Naive thymus-derived CD4-positive, alpha-beta T cell (primary cell): Measurements from ENCODE around the gene LCN10. TPM values are rescaled to one million over a fixed set of nuclear protein-coding genes. Genes with fewer than 3 reads are reported as not detected.

Experiments
- ATAC-seq: fragments of 150-1000 bp; cut with Tn5 transposase; 2 replicates; pipeline ENCODE4 v1.10.0; 2021; ENCODE audit warnings: mild to moderate bottlenecking, moderate library complexity
- CTCF ChIA-PET: fragments of 350-600 bp; sonication (Branson Sonifier 250); formaldehyde crosslinking; loops from one replicate; lab custom pipeline; 2021; ENCODE audit warnings: antibody characterized with exemption; lab: Charles Lee
- POLR2A ChIA-PET: fragments of 350-600 bp; sonication (Branson Sonifier 250); formaldehyde crosslinking; loops from one replicate; lab custom pipeline; 2021; ENCODE audit warnings: antibody characterized with exemption, inconsistent platforms; lab: Charles Lee
- DNase-seq, 9 donors: peaks; one replicate each; pipeline versions ENCODE4 v3.0.0 to v3.0.0-alpha.2; 2020 to 2022; ENCODE audit warnings: mixed read lengths in 1 of 9
- H3K27ac ChIP-seq: one replicate; pipeline ENCODE4 v1.7.0; 2013; ENCODE audit warnings: mild to moderate bottlenecking, low read depth, low read length, moderate library complexity
- H3K27me3 ChIP-seq, 2 donors: one replicate each; pipeline ENCODE4 v1.7.0; 2013; ENCODE audit warnings: low read length in 2 of 2, mild to moderate bottlenecking in 2 of 2, moderate library complexity in 2 of 2; ENCODE audit not compliant: control insufficient read depth in 2 of 2, insufficient read depth in 2 of 2
- H3K36me3 ChIP-seq, 3 experiments: 1 replicate in 2 of 3; 2 replicates in 1 of 3; pipeline ENCODE4 v1.7.0; 2013; ENCODE audit warnings: low read length in 3 of 3, mild to moderate bottlenecking in 3 of 3, moderate library complexity in 1 of 3; ENCODE audit not compliant: insufficient read depth in 3 of 3, control insufficient read depth in 2 of 3
- H3K4me1 ChIP-seq, 2 donors: one replicate each; pipeline ENCODE4 v1.7.0; 2013; ENCODE audit warnings: low read length in 2 of 2, mild to moderate bottlenecking in 2 of 2, moderate library complexity in 1 of 2; ENCODE audit not compliant: control insufficient read depth in 2 of 2, insufficient read depth in 2 of 2
- H3K4me3 ChIP-seq: 2 replicates; pipeline ENCODE4 v1.7.0; 2013; ENCODE audit warnings: mild to moderate bottlenecking, low read length
- H3K9me3 ChIP-seq, 3 experiments: 1 replicate in 2 of 3; 2 replicates in 1 of 3; pipeline ENCODE4 v1.7.0; 2013; ENCODE audit warnings: low read length in 3 of 3; ENCODE audit not compliant: control insufficient read depth in 2 of 3
- H3K27ac Mint-ChIP-seq, 9 donors: one replicate each; pipeline ENCODE4 v1.8.0; 2020 to 2022; ENCODE audit warnings: mixed read lengths in 9 of 9, mild to moderate bottlenecking in 8 of 9, moderate library complexity in 5 of 9, inconsistent platforms in 2 of 9
- H3K27me3 Mint-ChIP-seq, 5 donors: one replicate each; pipeline ENCODE4 v1.8.0; 2021 to 2022; ENCODE audit warnings: mixed read lengths in 5 of 5, mild to moderate bottlenecking in 1 of 5
- H3K36me3 Mint-ChIP-seq, 5 donors: one replicate each; pipeline ENCODE4 v1.8.0; 2020 to 2022; ENCODE audit warnings: mixed read lengths in 5 of 5, mild to moderate bottlenecking in 3 of 5, inconsistent platforms in 1 of 5
- H3K4me1 Mint-ChIP-seq, 7 donors: one replicate each; pipeline ENCODE4 v1.8.0; 2020 to 2022; ENCODE audit warnings: mixed read lengths in 7 of 7, mild to moderate bottlenecking in 3 of 7, inconsistent platforms in 1 of 7
- H3K4me3 Mint-ChIP-seq, 10 donors: one replicate each; pipeline ENCODE4 v1.8.0; 2020 to 2022; ENCODE audit warnings: mild to moderate bottlenecking in 10 of 10, mixed read lengths in 10 of 10, moderate library complexity in 6 of 10, inconsistent platforms in 2 of 10
- H3K9me3 Mint-ChIP-seq, 11 donors: one replicate each; pipeline ENCODE4 v1.8.0; 2020 to 2022; ENCODE audit warnings: mixed read lengths in 11 of 11, mild to moderate bottlenecking in 4 of 11, inconsistent platforms in 1 of 11, moderate library complexity in 1 of 11
- intact Hi-C, 2 donors: fragments of 100-400 bp; cut with micrococcal nuclease; formaldehyde crosslinking; loops; one replicate each; pipeline ENCODE4 v1.15.1; 2023
- polyA plus RNA-seq, 2 donors: library from polyadenylated mRNA; unstranded; fragments of 300-500 nt; fragmentation: Illumina TruSeq; gene quantifications; one replicate each; pipeline ENCODE4 v1.2.3, GENCODE V29; 2021
- total RNA-seq, 6 experiments: library from RNA in 5 of 6; stranded (reverse) in 5 of 6; gene quantifications; 1 replicate in 5 of 6; 2 replicates in 1 of 6; pipeline ENCODE4 v1.2.3 and lab custom pipeline; 2021 to 2026

Gene LCN10
- total and polyA plus RNA-seq, 7 experiments from 2014 or later, result 0.34 to 3.2 (median 1.1) TPM; not detected in 1

DNA sequence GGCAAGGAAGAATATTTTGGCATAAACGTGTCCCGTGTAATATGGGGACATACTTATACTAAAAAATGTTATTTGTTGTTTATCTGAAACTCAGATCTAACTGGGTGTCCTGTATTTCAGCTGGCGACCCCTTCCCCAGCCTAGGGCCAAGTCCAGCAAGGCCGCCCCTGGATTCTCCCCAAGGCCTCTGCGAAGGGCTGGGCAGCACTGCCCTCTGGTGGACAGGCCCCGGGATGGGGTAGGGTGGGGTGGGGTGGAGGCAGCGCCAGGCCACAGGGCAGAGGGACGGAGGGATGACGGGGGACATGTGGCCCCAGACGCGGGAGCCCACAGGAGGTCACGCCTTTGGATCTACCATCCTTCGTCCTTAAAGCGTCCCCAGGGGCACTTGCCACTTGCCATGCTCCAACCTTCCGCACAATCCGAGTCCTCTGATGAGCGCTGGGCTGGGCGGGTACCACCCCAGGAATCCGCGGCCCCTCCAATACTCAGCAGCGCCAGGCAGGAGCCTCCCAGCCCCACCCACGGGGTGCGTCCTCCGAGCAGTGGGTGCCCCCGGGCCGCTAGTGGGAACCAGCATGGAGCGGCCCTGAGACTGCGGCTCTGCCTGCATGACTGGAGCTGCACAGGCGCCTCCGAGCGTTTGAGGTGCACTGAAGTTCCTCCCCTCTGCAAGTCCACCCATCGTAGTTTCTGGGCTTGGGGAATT, 48.4 kb downstream of the LCN10 start:
- peak in 1 of 9 donors; percentile 53 for DNase-seq
- no peaks in the 10 kb centered on the region for H3K4me1 ChIP-seq
- no peak overlapping the region for H3K4me3 ChIP-seq
- H3K27me3 Mint-ChIP-seq, result peaks cover 0 to 9% (median 5%) of the 10 kb centered on the region in 5 donors
- H3K27me3 ChIP-seq, result no peaks in the 10 kb centered on the region
- intact Hi-C loops, result loop anchor here in 1 of 2 donors (1.0 kb wide), 1 partner anchor 209 kb away; no protein-coding TSS in a partner anchor
- H3K36me3 ChIP-seq, result no peaks in the 10 kb centered on the region
- CTCF ChIA-PET, result no interaction called here
- no peak overlapping the region for H3K4me3 Mint-ChIP-seq
- peaks cover 0 to 8% (median 0%) of the 10 kb centered on the region in 7 donors for H3K4me1 Mint-ChIP-seq
- ATAC-seq, result peak; percentile 70
- POLR2A ChIA-PET, result interaction anchor here (0.5 kb wide), 1 partner anchor 554 kb away, joined by 4 read pairs; no protein-coding TSS in a partner anchor
- H3K36me3 Mint-ChIP-seq, result no peaks in the 10 kb centered on the region
- H3K9me3 ChIP-seq, result no peaks in the 10 kb centered on the region
- no peaks in the 10 kb centered on the region for H3K9me3 Mint-ChIP-seq
- H3K27ac ChIP-seq, result no peak overlapping the region
- H3K27ac Mint-ChIP-seq, result no peak overlapping the region

DNA sequence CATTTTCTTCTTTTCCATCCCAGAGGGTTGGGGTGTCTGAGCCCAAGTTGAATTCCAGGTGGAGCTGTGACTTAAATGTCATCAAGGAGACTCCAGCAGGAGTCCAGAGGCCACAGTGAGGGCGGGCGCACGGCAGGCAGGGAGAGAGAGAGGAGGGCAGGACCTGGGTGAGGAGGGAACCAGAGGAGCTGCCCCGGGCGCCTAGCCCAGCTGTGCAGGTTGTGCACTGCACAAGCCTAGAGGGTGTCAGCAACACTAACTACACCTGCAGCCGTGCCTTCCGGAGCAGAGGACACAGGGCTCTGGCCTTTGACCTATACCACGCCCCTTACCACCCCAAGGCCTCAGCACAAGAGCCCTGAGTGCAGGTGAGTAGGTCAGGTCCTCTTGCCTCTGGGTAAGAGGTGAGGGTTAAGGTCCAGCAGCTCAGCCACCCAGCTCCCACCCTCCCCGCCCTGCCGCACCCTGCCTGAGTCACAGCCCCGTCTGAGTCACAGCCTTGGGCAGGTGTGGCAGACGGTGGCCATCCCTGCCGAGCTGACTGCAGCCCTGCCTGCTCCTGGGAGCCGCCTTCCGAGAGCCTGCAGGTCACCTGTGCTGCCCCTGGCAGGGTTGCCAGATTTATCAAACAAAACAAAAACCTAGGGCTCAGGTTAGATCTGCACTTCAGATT, 49.1 kb downstream of the LCN10 start:
- no peak overlapping the region for H3K27ac ChIP-seq
- no peaks in the 10 kb centered on the region for H3K36me3 ChIP-seq
- Mint-ChIP-seq H3K36me3 (no peaks in the 10 kb centered on the region), H3K27me3 (peaks cover 0 to 8% (median 5%) of the 10 kb centered on the region in 5 donors), H3K27ac (no peak overlapping the region), H3K4me1 (peaks cover 0 to 8% (median 0%) of the 10 kb centered on the region in 7 donors), H3K9me3 (no peaks in the 10 kb centered on the region), H3K4me3 (no peak overlapping the region)
- H3K4me3 ChIP-seq, result no peak overlapping the region
- CTCF ChIA-PET, result no interaction called here
- intact Hi-C loops, result loop anchor here in 1 of 2 donors (1.0 kb wide), 1 partner anchor 208 kb away; no protein-coding TSS in a partner anchor
- ATAC-seq (peak; percentile 36), DNase-seq (no peak)
- no peaks in the 10 kb centered on the region for H3K9me3 ChIP-seq
- POLR2A ChIA-PET, result interaction anchor here (0.5 kb wide), 1 partner anchor 553 kb away, joined by 4 read pairs; no protein-coding TSS in a partner anchor
- no peaks in the 10 kb centered on the region for H3K4me1 ChIP-seq
- no peaks in the 10 kb centered on the region for H3K27me3 ChIP-seq

DNA sequence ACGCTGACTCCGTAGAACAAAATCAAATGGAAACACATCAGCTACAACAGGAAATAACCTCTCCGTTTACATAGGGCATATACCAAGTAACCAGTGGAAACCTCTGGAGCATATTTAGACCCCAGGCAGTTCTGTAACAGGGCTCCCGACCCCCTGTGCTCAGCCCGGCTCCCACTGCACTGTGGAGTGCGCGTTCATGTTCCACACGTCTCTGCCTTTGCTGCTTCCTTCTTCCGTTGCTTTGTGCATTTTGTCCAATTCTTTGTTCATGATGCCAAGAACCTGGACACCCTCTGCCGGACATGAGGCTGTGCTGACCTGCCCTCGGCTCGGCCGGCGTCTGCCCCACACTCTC, 49.6 kb downstream of the LCN10 start:
- H3K9me3 Mint-ChIP-seq, result no peaks in the 10 kb centered on the region
- Histone ChIP-seq H3K4me1 (no peaks in the 10 kb centered on the region), H3K27me3 (no peaks in the 10 kb centered on the region), H3K4me3 (no peak overlapping the region), H3K9me3 (no peaks in the 10 kb centered on the region), H3K27ac (no peak overlapping the region), H3K36me3 (no peaks in the 10 kb centered on the region)
- intact Hi-C loops, result no loop called here
- peaks cover 0 to 8% (median 0%) of the 10 kb centered on the region in 7 donors for H3K4me1 Mint-ChIP-seq
- ATAC-seq (no peak), DNase-seq (no peak)
- no peak overlapping the region for H3K4me3 Mint-ChIP-seq
- H3K36me3 Mint-ChIP-seq, result no peaks in the 10 kb centered on the region
- CTCF ChIA-PET, result no interaction called here
- no peak overlapping the region for H3K27ac Mint-ChIP-seq
- POLR2A ChIA-PET, result no interaction called here
- H3K27me3 Mint-ChIP-seq, result peaks cover 0 to 7% (median 5%) of the 10 kb centered on the region in 5 donors

DNA sequence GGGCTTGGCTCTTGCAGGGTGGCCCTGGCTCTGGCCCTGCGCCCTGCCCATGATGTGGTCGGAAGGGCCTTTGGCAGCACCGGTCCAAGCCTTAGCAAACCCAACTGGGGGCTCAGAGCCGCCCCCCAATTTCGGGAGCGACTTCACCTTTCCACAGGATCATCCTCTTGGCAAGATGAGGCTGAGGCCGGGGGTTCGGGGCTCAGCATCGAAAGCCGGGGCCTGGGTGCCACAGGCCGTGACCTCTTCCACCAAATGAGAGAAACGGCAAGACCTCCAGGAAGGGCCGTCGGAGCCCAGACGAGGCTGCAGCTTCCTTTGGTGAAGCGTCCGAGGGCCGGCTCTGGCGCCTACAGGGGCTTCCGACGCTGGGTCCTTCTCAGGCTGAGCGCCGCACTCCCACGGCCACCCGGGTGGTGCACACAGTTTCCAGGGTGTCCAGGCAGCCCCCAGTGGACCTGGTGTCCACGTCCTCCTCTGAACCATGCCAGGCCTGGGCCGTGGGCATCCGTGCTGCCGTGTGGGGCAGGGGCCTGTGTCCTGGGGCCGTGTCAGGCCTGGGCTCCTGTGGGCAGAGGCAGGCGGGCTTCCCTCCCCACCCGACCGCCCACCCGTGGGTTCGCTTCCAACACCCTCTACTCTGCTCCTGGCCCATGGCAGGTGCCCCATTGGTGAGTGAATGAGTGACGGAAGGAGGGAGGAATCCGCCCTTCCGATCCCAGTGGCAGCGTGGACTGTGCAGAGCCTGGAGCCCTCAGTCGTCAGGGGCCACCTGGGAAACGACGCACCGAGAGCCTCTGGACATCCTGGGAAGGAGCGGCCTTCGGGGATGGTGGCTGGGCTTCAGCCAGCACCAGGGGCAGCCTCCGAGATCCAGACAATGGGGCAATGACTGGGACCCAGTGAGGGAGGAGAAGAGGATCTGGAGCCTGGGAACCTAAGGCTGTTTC, 50.3 kb downstream of the LCN10 start:
- Mint-ChIP-seq H3K27ac (no peak overlapping the region), H3K9me3 (no peaks in the 10 kb centered on the region)
- CTCF ChIA-PET, result no interaction called here

DNA sequence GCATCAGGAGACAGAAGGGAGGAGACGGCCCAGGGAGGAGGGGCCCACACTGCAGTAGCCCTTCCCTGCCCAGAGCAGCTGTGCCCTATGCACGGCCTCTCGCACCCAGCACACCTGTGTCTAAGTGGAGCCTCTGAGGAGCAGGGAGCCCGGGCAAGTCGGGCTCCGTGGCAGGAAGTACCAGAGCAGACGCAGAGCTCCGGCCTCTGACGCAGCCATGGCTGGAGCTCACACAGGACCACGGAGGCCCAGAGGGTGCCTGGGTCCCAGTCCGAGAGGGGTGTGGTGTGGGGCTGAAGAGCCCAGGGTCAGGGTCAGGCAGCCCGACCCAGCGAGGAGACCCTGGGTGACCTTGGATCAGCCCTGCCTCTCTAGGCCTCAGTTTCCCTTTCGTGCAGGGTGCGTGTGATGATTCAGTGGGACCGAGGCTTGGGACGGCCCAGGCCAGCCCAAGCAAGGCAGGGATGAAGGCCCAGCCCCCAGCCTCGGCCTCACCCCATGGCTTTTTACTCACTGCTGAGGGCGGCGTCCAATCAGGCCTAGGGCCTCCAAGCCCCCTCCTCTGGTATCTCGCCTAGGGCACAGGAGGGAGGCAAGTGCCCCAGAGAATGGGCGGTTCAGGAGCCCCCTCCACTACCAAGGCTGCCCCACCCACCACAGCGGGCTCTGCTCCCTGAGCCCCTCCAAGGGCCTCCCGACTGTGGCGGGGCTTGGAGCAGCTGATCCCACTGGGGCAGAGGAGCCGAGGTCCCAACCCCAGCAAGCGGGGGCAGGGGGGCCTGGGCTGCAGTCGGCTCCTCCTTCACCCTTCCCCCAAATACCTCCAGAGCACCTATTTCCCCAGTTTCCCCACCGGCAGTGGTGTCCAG, 51.2 kb downstream of the LCN10 start:
- no peaks in the 10 kb centered on the region for H3K36me3 Mint-ChIP-seq
- H3K9me3 ChIP-seq, result no peaks in the 10 kb centered on the region
- intact Hi-C loops, result no loop called here
- DNase-seq, result no peak
- H3K27me3 Mint-ChIP-seq, result peaks cover 0 to 4% (median 0%) of the 10 kb centered on the region in 5 donors
- no peak overlapping the region for H3K27ac ChIP-seq
- H3K9me3 Mint-ChIP-seq, result no peaks in the 10 kb centered on the region
- POLR2A ChIA-PET, result no interaction called here
- peaks cover 0 to 4% (median 0%) of the 10 kb centered on the region in 7 donors for H3K4me1 Mint-ChIP-seq
- H3K4me3 ChIP-seq, result no peak overlapping the region
- ATAC-seq, result no peak
- no peaks in the 10 kb centered on the region for H3K36me3 ChIP-seq
- no peak overlapping the region for H3K27ac Mint-ChIP-seq
- no peaks in the 10 kb centered on the region for H3K4me1 ChIP-seq
- CTCF ChIA-PET, result interaction anchor here (0.6 kb wide), 1 partner anchor 86 kb away, joined by 5 read pairs; no protein-coding TSS in a partner anchor
- no peaks in the 10 kb centered on the region for H3K27me3 ChIP-seq
- H3K4me3 Mint-ChIP-seq, result no peak overlapping the region

More for the DNA sequence above, 50.3 kb downstream of the LCN10 start:
- ATAC-seq, result no peak
- H3K9me3 ChIP-seq, result no peaks in the 10 kb centered on the region
- H3K4me3 ChIP-seq, result no peak overlapping the region
- no peaks in the 10 kb centered on the region for H3K27me3 ChIP-seq
- H3K36me3 ChIP-seq, result no peaks in the 10 kb centered on the region
- peaks cover 0 to 6% (median 4%) of the 10 kb centered on the region in 5 donors for H3K27me3 Mint-ChIP-seq
- DNase-seq, result no peak
- no peaks in the 10 kb centered on the region for H3K36me3 Mint-ChIP-seq
- peaks cover 0 to 7% (median 0%) of the 10 kb centered on the region in 7 donors for H3K4me1 Mint-ChIP-seq
- no peaks in the 10 kb centered on the region for H3K4me1 ChIP-seq
- H3K27ac ChIP-seq, result no peak overlapping the region
- POLR2A ChIA-PET, result no interaction called here
- intact Hi-C loops, result no loop called here
- no peak overlapping the region for H3K4me3 Mint-ChIP-seq
